ENCODE data around the gene CLN6. TPM values are rescaled to one million over a fixed set of nuclear protein-coding genes. Genes with fewer than 3 reads are reported as not detected.

CLN6 gene
- total RNA-seq, 1 experiment from 2014 or later: 76.7 TPM

GRCh38 chr15:68211656-68212320 lies 17.7 kb downstream of the CLN6 start:
- peaks cover 29% of the 10 kb centered on the region for H3K36me3 Mint-ChIP-seq (ENCODE audit: insufficient read depth, unreplicated experiment)
- no peaks in the 10 kb centered on the region for H3K36me3 ChIP-seq (ENCODE audit: control insufficient read depth, insufficient read depth, low read length)

GRCh38 chr15:68210821-68211655 lies 18.5 kb downstream of the CLN6 start:
- Histone ChIP-seq H3K4me3 (ENCODE audit: low read depth, low read length) (no peak overlapping the region), H3K27me3 (replicated peaks; ENCODE audit: control insufficient read depth, insufficient read depth, low read length) (no peaks in the 10 kb centered on the region), H3K36me3 (ENCODE audit: control insufficient read depth, insufficient read depth, low read length) (no peaks in the 10 kb centered on the region), H3K4me1 (peaks cover 4% of the 10 kb centered on the region), H3K9me3 (no peaks in the 10 kb centered on the region)
- no TSS peak for BruUV-seq (replicated peaks)
- Mint-ChIP-seq H3K4me3 (ENCODE audit: unreplicated experiment) (no peak overlapping the region), H3K27me3 (ENCODE audit: insufficient read depth, unreplicated experiment) (no peaks in the 10 kb centered on the region), H3K4me1 (ENCODE audit: low read depth, unreplicated experiment) (peaks cover 11% of the 10 kb centered on the region), H3K36me3 (ENCODE audit: insufficient read depth, unreplicated experiment) (peaks cover 22% of the 10 kb centered on the region), H3K27ac (ENCODE audit: unreplicated experiment) (no peak overlapping the region), H3K9me3 (ENCODE audit: unreplicated experiment) (no peaks in the 10 kb centered on the region)
- peak; percentile 71 to 77 for TF ChIP-seq CTCF (IDR thresholded peaks at IDR 0.05; ENCODE audit: insufficient read depth in 1 of 2, low read depth in 1 of 2, low read length in 1 of 2, severe bottlenecking in 1 of 2, unreplicated experiment in 1 of 2)
- CTCF ChIA-PET: interaction anchor here (1.0 kb wide), 1 partner anchor 16 kb away, joined by 5 read pairs; no protein-coding TSS in a partner anchor
- DNase-seq: peak; percentile 51 to 74
- intact Hi-C loops (cut with micrococcal nuclease; ENCODE audit: unreplicated experiment): loop anchor here (2.0 kb wide), 1 partner anchor 16 kb away; no protein-coding TSS in a partner anchor
- POLR2A ChIA-PET: no interaction called here

More at GRCh38 chr15:68211656-68212320, 17.7 kb downstream of the CLN6 start:
- no peaks in the 10 kb centered on the region for H3K27me3 ChIP-seq (replicated peaks; ENCODE audit: control insufficient read depth, insufficient read depth, low read length)
- CTCF ChIA-PET: interaction anchor here (1.0 kb wide), 1 partner anchor 17 kb away, joined by 5 read pairs; no protein-coding TSS in a partner anchor
- no peaks in the 10 kb centered on the region for H3K9me3 ChIP-seq
- no peak overlapping the region for H3K27ac Mint-ChIP-seq (ENCODE audit: unreplicated experiment)
- BruUV-seq (replicated peaks): no TSS peak
- intact Hi-C loops (cut with micrococcal nuclease; ENCODE audit: unreplicated experiment): loop anchor here (2.0 kb wide), 1 partner anchor 17 kb away; no protein-coding TSS in a partner anchor
- no peak overlapping the region for H3K4me3 Mint-ChIP-seq (ENCODE audit: unreplicated experiment)
- no peak for TF ChIP-seq CTCF (IDR thresholded peaks at IDR 0.05; ENCODE audit: insufficient read depth in 1 of 2, low read depth in 1 of 2, low read length in 1 of 2, severe bottlenecking in 1 of 2, unreplicated experiment in 1 of 2)
- H3K4me3 ChIP-seq (ENCODE audit: low read depth, low read length): no peak overlapping the region
- no peaks in the 10 kb centered on the region for H3K4me1 ChIP-seq
- no peaks in the 10 kb centered on the region for H3K27me3 Mint-ChIP-seq (ENCODE audit: insufficient read depth, unreplicated experiment)
- POLR2A ChIA-PET: no interaction called here
- DNase-seq: no peak
- H3K9me3 Mint-ChIP-seq (ENCODE audit: unreplicated experiment): no peaks in the 10 kb centered on the region
- H3K4me1 Mint-ChIP-seq (ENCODE audit: low read depth, unreplicated experiment): peaks cover 11% of the 10 kb centered on the region

GRCh38 chr15:68210409-68210756 lies 19.1 kb downstream of the CLN6 start:
- ChIA-PET POLR2A (no interaction called here), CTCF (no interaction called here)
- BruUV-seq (replicated peaks): no TSS peak
- TF ChIP-seq CTCF (IDR thresholded peaks at IDR 0.05; ENCODE audit: insufficient read depth in 1 of 2, low read depth in 1 of 2, low read length in 1 of 2, severe bottlenecking in 1 of 2, unreplicated experiment in 1 of 2): no peak
- no peak for DNase-seq
- Mint-ChIP-seq H3K9me3 (ENCODE audit: unreplicated experiment) (no peaks in the 10 kb centered on the region), H3K36me3 (ENCODE audit: insufficient read depth, unreplicated experiment) (peaks cover 21% of the 10 kb centered on the region), H3K27me3 (ENCODE audit: insufficient read depth, unreplicated experiment) (no peaks in the 10 kb centered on the region), H3K4me1 (ENCODE audit: low read depth, unreplicated experiment) (peaks cover 6% of the 10 kb centered on the region), H3K27ac (ENCODE audit: unreplicated experiment) (no peak overlapping the region), H3K4me3 (ENCODE audit: unreplicated experiment) (no peak overlapping the region)
- Histone ChIP-seq H3K9me3 (no peaks in the 10 kb centered on the region), H3K36me3 (ENCODE audit: control insufficient read depth, insufficient read depth, low read length) (no peaks in the 10 kb centered on the region), H3K27me3 (replicated peaks; ENCODE audit: control insufficient read depth, insufficient read depth, low read length) (no peaks in the 10 kb centered on the region), H3K4me1 (peaks cover 10% of the 10 kb centered on the region), H3K4me3 (ENCODE audit: low read depth, low read length) (no peak overlapping the region)
- intact Hi-C loops (cut with micrococcal nuclease; ENCODE audit: unreplicated experiment): loop anchor here (2.0 kb wide), 1 partner anchor 16 kb away; no protein-coding TSS in a partner anchor
